Spleen (tissue), 7 donors: ENCODE data around the gene PNPLA2.

Experiments used
- CTCF ChIP-seq, 11 experiments: fragments of 200-600 bp in 7 of 11; fragments of 450-650 bp in 4 of 11; sonication (generic) in 4 of 11; IDR thresholded peaks in 8 of 11; conservative IDR thresholded peaks in 3 of 11; 1 replicate in 7 of 11; 2 replicates in 4 of 11; pipeline versions ENCODE4 v1.4.0 to v1.8.0; 2016 to 2021; ENCODE audit warnings: antibody characterized with exemption in 11 of 11, inconsistent platforms in 4 of 11, mild to moderate bottlenecking in 1 of 11
- POLR2A ChIP-seq, 3 donors: fragments of 450-650 bp; IDR thresholded peaks; one replicate each; pipeline ENCODE4 v1.5.1; 2017; ENCODE audit warnings: antibody characterized with exemption in 3 of 3, mild to moderate bottlenecking in 1 of 3
- donor health status: DM: no; HTN: no; CAD: no; lungs with moderate emphysema.
- donor health status: DM: no; HTN: no; CAD: no.
- donor health status: DM: no; HTN: no; CAD: no.

GRCh38 chr11:829176-829846 lies 10.6 kb downstream of the PNPLA2 start:
- TF ChIP-seq CTCF (IDR thresholded peaks at IDR 0.05 in 8 of 11, conservative IDR thresholded peaks at IDR 0.05 in 3 of 11) (no peak), POLR2A (IDR thresholded peaks at IDR 0.05) (no peak)
